IPS-15b (cell line): Measurements from ENCODE around the gene NPAS3.

Experiments used
- H3K27me3 ChIP-seq: one replicate; pipeline ENCODE4 v1.6.1; 2013; ENCODE audit warnings: low read length; ENCODE audit not compliant: control insufficient read depth, insufficient read depth
- H3K36me3 ChIP-seq: one replicate; pipeline ENCODE4 v1.6.1; 2013; ENCODE audit warnings: low read length; ENCODE audit not compliant: control insufficient read depth, insufficient read depth
- H3K4me1 ChIP-seq: one replicate; pipeline ENCODE4 v1.6.1; 2013; ENCODE audit warnings: mild to moderate bottlenecking, low read length; ENCODE audit not compliant: control insufficient read depth, insufficient read depth
- H3K4me3 ChIP-seq: one replicate; pipeline ENCODE4 v1.5.1; 2013; ENCODE audit warnings: low read depth, low read length
- H3K9ac ChIP-seq: one replicate; pipeline ENCODE4 v1.6.1; 2013; ENCODE audit warnings: low read depth, mild to moderate bottlenecking, low read length
- H3K9me3 ChIP-seq: one replicate; pipeline ENCODE4 v1.6.1; 2013; ENCODE audit warnings: mild to moderate bottlenecking, low read length; ENCODE audit not compliant: control insufficient read depth, insufficient read depth

The NPAS3 gene

GRCh38 chr14:33800735-33801163 is 862.1 kb downstream of the NPAS3 start:
- Histone ChIP-seq H3K9ac (no peak overlapping the region), H3K36me3 (no peaks in the 10 kb centered on the region), H3K9me3 (no peaks in the 10 kb centered on the region), H3K27me3 (no peaks in the 10 kb centered on the region), H3K4me3 (no peak overlapping the region), H3K4me1 (peaks cover 6% of the 10 kb centered on the region)

DNA sequence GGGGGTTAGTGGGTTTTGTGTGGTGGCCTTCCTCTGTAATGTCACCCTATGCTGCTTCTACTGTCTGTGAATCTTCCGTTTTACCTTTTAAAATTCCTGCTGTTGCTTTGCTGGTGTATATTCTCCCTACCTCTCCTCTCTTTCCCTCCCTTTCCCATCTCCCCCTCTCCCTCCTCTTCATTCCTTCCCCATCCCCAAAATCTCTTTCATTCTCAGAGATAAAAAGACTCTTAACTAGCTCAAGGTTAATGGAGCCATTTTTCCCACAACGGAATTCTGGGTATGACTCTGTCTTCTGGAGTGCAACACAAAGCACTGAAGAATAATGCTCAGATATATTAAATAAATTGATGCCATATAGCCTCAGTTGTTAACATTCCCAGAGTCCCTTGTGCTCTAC is 864.1 kb downstream of the NPAS3 start:
- Histone ChIP-seq H3K9ac (no peak overlapping the region), H3K4me3 (no peak overlapping the region), H3K36me3 (no peaks in the 10 kb centered on the region), H3K27me3 (no peaks in the 10 kb centered on the region), H3K4me1 (peaks cover 6% of the 10 kb centered on the region), H3K9me3 (no peaks in the 10 kb centered on the region)

DNA sequence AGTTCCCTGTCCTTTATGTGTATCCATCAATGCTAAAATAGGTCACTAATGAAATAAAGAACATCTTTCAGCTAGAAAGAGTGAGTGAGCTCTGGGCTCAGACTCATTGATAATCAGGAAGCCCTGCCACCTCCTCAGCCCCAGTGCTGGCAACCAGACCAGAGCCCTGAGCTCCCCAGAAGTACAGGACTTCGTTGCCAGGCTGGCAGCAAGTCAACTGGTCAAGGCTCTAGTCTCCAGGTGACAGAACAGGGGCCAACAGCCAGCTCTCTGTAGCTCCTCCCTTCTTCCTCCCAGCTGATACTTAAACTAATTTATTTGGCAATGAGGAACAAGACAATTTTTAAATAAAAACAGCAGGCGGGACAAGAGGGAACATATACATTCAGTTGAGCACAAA is 866.9 kb downstream of the NPAS3 start:
- Histone ChIP-seq H3K9me3 (no peaks in the 10 kb centered on the region), H3K36me3 (no peaks in the 10 kb centered on the region), H3K4me3 (no peak overlapping the region), H3K4me1 (peaks cover 6% of the 10 kb centered on the region), H3K9ac (no peak overlapping the region), H3K27me3 (no peaks in the 10 kb centered on the region)

DNA sequence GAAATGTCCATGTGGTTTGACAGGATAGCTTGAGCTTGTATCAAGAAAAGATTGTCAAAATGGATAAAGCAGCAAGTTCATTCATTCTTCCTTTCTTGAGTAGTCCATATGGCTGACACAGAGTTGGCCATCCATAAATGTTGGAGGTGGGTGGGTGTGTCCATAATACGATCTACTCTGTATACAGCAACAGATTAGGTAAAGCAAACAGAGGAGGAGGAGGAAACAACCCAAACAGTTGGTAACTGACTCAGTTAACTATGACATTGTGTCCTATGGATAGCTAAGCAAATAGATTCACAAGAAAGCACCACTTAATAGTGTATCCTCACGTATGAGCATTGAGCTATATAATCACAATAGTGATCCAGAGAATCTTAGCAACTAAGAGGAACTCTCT is 868.2 kb downstream of the NPAS3 start:
- Histone ChIP-seq H3K36me3 (no peaks in the 10 kb centered on the region), H3K4me1 (peaks cover 2% of the 10 kb centered on the region), H3K4me3 (no peak overlapping the region), H3K27me3 (no peaks in the 10 kb centered on the region), H3K9ac (no peak overlapping the region), H3K9me3 (no peaks in the 10 kb centered on the region)

DNA sequence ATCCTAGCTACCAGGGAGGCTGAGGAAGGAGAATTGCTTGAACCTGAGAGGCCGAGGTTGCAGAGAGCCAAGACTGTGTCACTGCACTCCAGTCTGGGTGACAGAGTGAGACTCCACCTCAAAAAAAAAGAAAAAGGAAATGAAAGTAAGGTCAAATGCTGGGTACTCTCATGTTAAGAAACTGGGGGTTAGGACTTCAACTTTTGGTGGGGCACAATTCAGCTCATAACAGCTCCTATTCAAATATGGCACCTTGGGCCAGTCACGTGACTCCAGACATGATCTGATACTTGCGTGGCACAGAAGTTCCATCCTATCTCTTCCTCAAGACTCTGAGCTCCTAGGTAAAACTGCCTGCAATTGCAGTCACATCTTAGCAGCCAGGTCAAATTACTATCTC is 869.5 kb downstream of the NPAS3 start:
- Histone ChIP-seq H3K4me1 (peaks cover 2% of the 10 kb centered on the region), H3K9ac (no peak overlapping the region), H3K27me3 (no peaks in the 10 kb centered on the region), H3K4me3 (no peak overlapping the region), H3K36me3 (no peaks in the 10 kb centered on the region), H3K9me3 (no peaks in the 10 kb centered on the region)

DNA sequence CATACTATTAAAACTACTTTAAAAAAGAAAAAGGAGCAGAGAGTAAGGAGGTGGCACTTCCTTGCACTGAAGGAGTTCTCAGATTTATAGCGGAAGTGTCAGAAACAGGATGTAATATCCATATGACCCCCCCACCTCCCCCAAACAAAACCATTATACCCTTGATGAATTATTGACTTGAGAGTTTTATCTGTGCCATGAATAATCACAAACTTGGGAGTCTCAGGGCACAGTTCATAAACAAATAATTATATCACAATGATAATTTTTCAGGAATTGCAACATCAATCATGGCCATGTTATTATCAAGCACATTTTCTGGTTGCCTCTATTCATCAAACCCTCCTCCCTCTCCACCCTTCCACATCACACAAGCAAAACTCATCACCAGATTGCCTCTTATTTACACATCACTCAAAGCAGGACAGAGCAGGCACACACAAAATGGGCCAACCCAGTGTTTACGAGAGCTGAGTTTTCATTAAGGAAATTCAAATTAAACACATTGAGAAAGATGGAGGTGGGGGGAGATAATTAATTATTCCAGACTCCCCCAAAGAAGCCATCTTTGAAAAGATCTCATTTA is 870.8 kb downstream of the NPAS3 start:
- Histone ChIP-seq H3K27me3 (no peaks in the 10 kb centered on the region), H3K9me3 (no peaks in the 10 kb centered on the region), H3K36me3 (no peaks in the 10 kb centered on the region), H3K9ac (no peak overlapping the region), H3K4me1 (peaks cover 2% of the 10 kb centered on the region), H3K4me3 (no peak overlapping the region)

- Histone ChIP-seq H3K4me3 (no peak overlapping the region), H3K9me3 (no peaks in the 10 kb centered on the region), H3K4me1 (peaks cover 2% of the 10 kb centered on the region), H3K27me3 (no peaks in the 10 kb centered on the region), H3K9ac (no peak overlapping the region), H3K36me3 (no peaks in the 10 kb centered on the region)
Observed at GRCh38 chr14:33810308-33810707, 871.6 kb downstream of the NPAS3 start.

DNA sequence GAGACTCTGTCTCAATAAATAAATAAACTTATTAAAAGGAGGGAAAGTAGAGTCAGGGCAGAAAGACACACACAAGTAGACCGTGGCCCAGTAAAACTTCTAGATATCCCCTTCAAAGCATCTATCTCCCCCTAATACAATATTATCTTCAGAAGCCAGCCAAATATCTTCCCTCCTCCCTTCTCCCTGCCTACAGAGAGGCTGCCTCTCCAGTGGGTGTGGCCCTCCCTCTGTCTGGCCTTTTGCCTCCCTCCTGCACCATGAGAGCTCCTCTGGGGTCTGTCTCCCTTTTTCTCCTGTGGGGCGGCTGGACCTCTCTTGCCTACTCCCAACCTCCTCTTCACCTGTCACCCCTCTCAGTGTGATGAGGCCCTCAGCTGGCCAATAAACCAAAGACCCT is 873.0 kb downstream of the NPAS3 start:
- Histone ChIP-seq H3K36me3 (no peaks in the 10 kb centered on the region), H3K9ac (no peak overlapping the region), H3K4me3 (no peak overlapping the region), H3K27me3 (no peaks in the 10 kb centered on the region), H3K9me3 (no peaks in the 10 kb centered on the region), H3K4me1 (peaks cover 2% of the 10 kb centered on the region)

DNA sequence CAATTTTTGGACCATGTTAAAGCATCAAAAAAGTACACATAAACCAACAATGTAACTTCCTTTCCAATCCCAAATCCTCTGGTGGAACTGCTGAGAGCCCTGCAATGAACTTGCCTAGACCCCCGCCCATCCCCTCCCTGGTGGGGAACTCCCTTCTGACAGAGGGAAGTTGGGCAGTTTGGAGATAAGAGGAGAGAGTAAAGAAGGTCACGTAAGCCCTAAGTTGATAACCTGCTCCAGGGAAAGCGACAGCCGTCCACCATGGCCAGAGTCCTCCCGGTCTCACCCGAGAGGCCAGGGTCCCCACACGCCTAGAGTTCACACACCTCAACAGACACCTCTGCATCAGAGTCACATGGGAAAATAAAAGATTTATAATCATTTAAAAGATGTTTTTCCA is 873.5 kb downstream of the NPAS3 start:
- Histone ChIP-seq H3K9ac (no peak overlapping the region), H3K4me3 (no peak overlapping the region), H3K9me3 (no peaks in the 10 kb centered on the region), H3K27me3 (no peaks in the 10 kb centered on the region), H3K36me3 (no peaks in the 10 kb centered on the region), H3K4me1 (peaks cover 2% of the 10 kb centered on the region)

GRCh38 chr14:33812601-33813000 is 873.9 kb downstream of the NPAS3 start:
- H3K9ac ChIP-seq, result no peak overlapping the region
- H3K36me3 ChIP-seq, result no peaks in the 10 kb centered on the region
- no peaks in the 10 kb centered on the region for H3K9me3 ChIP-seq
- H3K4me1 ChIP-seq, result peaks cover 2% of the 10 kb centered on the region
- H3K27me3 ChIP-seq, result no peaks in the 10 kb centered on the region
- H3K4me3 ChIP-seq, result no peak overlapping the region

DNA sequence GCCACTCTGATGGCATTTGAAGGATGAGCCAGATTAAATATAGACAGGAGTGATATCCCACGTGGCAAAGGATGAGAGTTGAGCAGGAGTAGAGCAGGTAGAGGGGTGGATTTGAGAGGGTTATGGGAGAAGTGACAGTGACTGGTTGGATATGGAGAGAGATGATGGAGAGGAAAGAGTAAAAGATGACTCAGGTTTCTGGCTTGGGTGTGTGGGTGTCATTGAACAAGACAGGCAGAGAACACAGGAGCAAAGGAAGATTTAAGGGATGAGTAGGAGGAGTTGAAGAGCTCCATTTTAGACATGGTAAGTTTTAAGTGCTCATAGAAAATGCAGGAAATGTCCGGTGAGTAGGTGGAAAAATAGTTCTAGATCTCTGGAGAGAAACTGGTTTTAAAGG is 875.3 kb downstream of the NPAS3 start:
- Histone ChIP-seq H3K36me3 (no peaks in the 10 kb centered on the region), H3K4me1 (peaks cover 2% of the 10 kb centered on the region), H3K27me3 (no peaks in the 10 kb centered on the region), H3K9me3 (no peaks in the 10 kb centered on the region), H3K4me3 (no peak overlapping the region), H3K9ac (no peak overlapping the region)

GRCh38 chr14:33833706-33834465 is 895.2 kb downstream of the NPAS3 start:
- no peak overlapping the region for H3K4me3 ChIP-seq
- H3K36me3 ChIP-seq, result no peaks in the 10 kb centered on the region
- H3K9me3 ChIP-seq, result no peaks in the 10 kb centered on the region
- H3K27me3 ChIP-seq, result no peaks in the 10 kb centered on the region
- H3K9ac ChIP-seq, result no peak overlapping the region
- no peaks in the 10 kb centered on the region for H3K4me1 ChIP-seq
